ENCODE results near the gene PRCC. TPM values are rescaled to one million over a fixed set of nuclear protein-coding genes. Genes with fewer than 3 reads are reported as not detected.

Gene PRCC
- total and polyA plus RNA-seq, 2 of the 4 experiments (the other 2 are of a cell fraction): 10.6 to 59.6 TPM

GRCh38 chr1:156809281-156809680, 41.9 kb downstream of the PRCC start:
- peaks cover 37% of the 10 kb centered on the region; the same call in 1 of the 2 replicates for H3K27me3 ChIP-seq (ENCODE audit: control insufficient read depth, insufficient read depth, low read length)
- no peak overlapping the region for H3K23ac ChIP-seq (ENCODE audit: low read depth, low read length)
- intact Hi-C loops (cut with micrococcal nuclease): no loop called here
- CTCF ChIA-PET: no interaction called here
- H3K4ac ChIP-seq (ENCODE audit: low read depth, low read length): no peak overlapping the region
- H4K8ac ChIP-seq (ENCODE audit: low read depth in 2 of 2, low read length in 2 of 2): no peak overlapping the region
- H3K9me3 ChIP-seq (ENCODE audit: control insufficient read depth, insufficient read depth, low read length): no peaks in the 10 kb centered on the region
- H2AFZ ChIP-seq (replicated peaks; ENCODE audit: low read length, poor library complexity): no peak overlapping the region
- ATAC-seq (ENCODE audit: low read depth) (no peak), DNase-seq (no peak)
- H2AK9ac ChIP-seq (replicated peaks; ENCODE audit: low read depth, low read length, poor library complexity): no peak overlapping the region
- no peak overlapping the region for H4K91ac ChIP-seq (ENCODE audit: insufficient read depth, low read depth, low read length)
- H2AK5ac ChIP-seq (ENCODE audit: low read depth, low read length): no peak overlapping the region
- no peak overlapping the region for H2BK15ac ChIP-seq (ENCODE audit: low read depth, low read length)
- POLR2A ChIA-PET (ENCODE audit: unreplicated experiment): no interaction called here
- dilution Hi-C loops (cut with HindIII; ENCODE audit: low sequenced_read_pairs, unreplicated experiment): no loop called here
- no peak overlapping the region for H3K56ac ChIP-seq (ENCODE audit: extremely low read depth, insufficient read depth, low read length)
- no peaks in the 10 kb centered on the region for H3K36me3 ChIP-seq (ENCODE audit: control insufficient read depth, insufficient read depth, low read length)
- no TSS peak for BruUV-seq (replicated peaks)
- H2BK5ac ChIP-seq (ENCODE audit: low read depth, low read length, poor library complexity, severe bottlenecking): no peak overlapping the region
- no peak overlapping the region for H2BK120ac ChIP-seq (ENCODE audit: low read depth, low read length)
- no peak overlapping the region for H3K4me3 ChIP-seq (ENCODE audit: insufficient read depth, low read depth, low read length)
- no peak for TF ChIP-seq CHD1 (IDR thresholded peaks at IDR 0.05; ENCODE audit: low read depth, low read length)
- TF ChIP-seq FOS (IDR thresholded peaks at IDR 0.05; ENCODE audit: low read depth, low read length): no peak
- TF ChIP-seq MXI1 (IDR thresholded peaks at IDR 0.05; ENCODE audit: borderline replicate concordance, low read depth, low read length): no peak
- no peak for TF ChIP-seq RAD21 (IDR thresholded peaks at IDR 0.05; ENCODE audit: low read length)
- no peak for TF ChIP-seq RFX5 (IDR thresholded peaks at IDR 0.05; ENCODE audit: low read depth, low read length)
- TF ChIP-seq MAFK (IDR thresholded peaks at IDR 0.05; ENCODE audit: low read depth, low read length): no peak
- no peak for TF ChIP-seq MAZ (IDR thresholded peaks at IDR 0.05; ENCODE audit: borderline replicate concordance, low read depth, low read length)
- no peak for TF ChIP-seq RCOR1 (IDR thresholded peaks at IDR 0.05; ENCODE audit: insufficient replicate concordance, low read length)
- TF ChIP-seq CTCF (conservative IDR thresholded peaks at IDR 0.05; ENCODE audit: low read depth, low read length): no peak
- TF ChIP-seq CEBPB (IDR thresholded peaks at IDR 0.05; ENCODE audit: low read depth, low read length): no peak
- no peak for TF ChIP-seq NFE2L2 (IDR thresholded peaks at IDR 0.05; ENCODE audit: low read depth, low read length)
- TF ChIP-seq POLR2A (IDR thresholded peaks at IDR 0.05; ENCODE audit: low read depth, low read length): no peak
- TF ChIP-seq SMC3 (IDR thresholded peaks at IDR 0.05; ENCODE audit: low read depth, low read length): no peak
- TF ChIP-seq ELK1 (IDR thresholded peaks at IDR 0.05; ENCODE audit: borderline replicate concordance, low read depth, low read length): no peak
- no peak for TF ChIP-seq BHLHE40 (IDR thresholded peaks at IDR 0.05; ENCODE audit: low read depth, low read length)
- TF ChIP-seq, protein P1, sequence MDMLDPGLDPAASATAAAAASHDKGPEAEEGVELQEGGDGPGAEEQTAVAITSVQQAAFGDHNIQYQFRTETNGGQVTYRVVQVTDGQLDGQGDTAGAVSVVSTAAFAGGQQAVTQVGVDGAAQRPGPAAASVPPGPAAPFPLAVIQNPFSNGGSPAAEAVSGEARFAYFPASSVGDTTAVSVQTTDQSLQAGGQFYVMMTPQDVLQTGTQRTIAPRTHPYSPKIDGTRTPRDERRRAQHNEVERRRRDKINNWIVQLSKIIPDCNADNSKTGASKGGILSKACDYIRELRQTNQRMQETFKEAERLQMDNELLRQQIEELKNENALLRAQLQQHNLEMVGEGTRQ (IDR thresholded peaks at IDR 0.05; ENCODE audit: low read depth, low read length): no peak
- H3K9ac ChIP-seq (ENCODE audit: low read depth, low read length): no peak overlapping the region
- in situ Hi-C loops (cut with MboI; ENCODE audit: low sequenced_read_pairs): no loop called here
- no peak overlapping the region for H3K27ac ChIP-seq (ENCODE audit: insufficient read depth, low read length)
- H2BK20ac ChIP-seq (ENCODE audit: low read depth, low read length): no peak overlapping the region
- no CpG with 5 or more reads among the region's 10 CpGs for WGBS, 2 experiments (ENCODE audit: extremely low coverage in 2 of 2, insufficient read length in 1 of 2)
- no peak overlapping the region for H3K18ac ChIP-seq (ENCODE audit: low read depth, low read length)
- H3K79me1 ChIP-seq (ENCODE audit: low read depth in 1 of 2, low read length in 2 of 2): no peaks in the 10 kb centered on the region
- peaks cover 10% of the 10 kb centered on the region for H3K4me1 ChIP-seq (ENCODE audit: control insufficient read depth, insufficient read depth, low read length)
- no peak overlapping the region for H3K4me2 ChIP-seq (ENCODE audit: low read depth, low read length)
- H3K9me1 ChIP-seq (ENCODE audit: insufficient read depth, low read length): peaks cover 6% of the 10 kb centered on the region; the same call in 1 of the 2 replicates
- peaks cover 11% of the 10 kb centered on the region; the same call in 1 of the 2 replicates for H4K20me1 ChIP-seq (ENCODE audit: insufficient read depth, low read length)
- H3K14ac ChIP-seq (replicated peaks; ENCODE audit: low read depth, low read length): no peak overlapping the region
- H4K5ac ChIP-seq (ENCODE audit: low read depth, low read length): no peak overlapping the region

Data from IMR-90 (cell line).